ENCODE measurements around the gene RSBN1. TPM values are rescaled to one million over a fixed set of nuclear protein-coding genes. Genes with fewer than 3 reads are reported as not detected.
A peak's percentile ranks its signal among the peaks of the same experiment; 100 is the strongest.

The RSBN1 gene
- total RNA-seq, 1 experiment from 2014 or later: 10.7 TPM

- Histone ChIP-seq H3K27me3 (ENCODE audit: control insufficient read depth, insufficient read depth, low read length) (no peaks in the 10 kb centered on the region), H3K4me1 (ENCODE audit: control insufficient read depth, insufficient read depth, low read length) (peaks cover 13% of the 10 kb centered on the region), H3K27ac (ENCODE audit: low read length) (peak overlapping the region; percentile 83), H3K4me3 (ENCODE audit: low read depth in 2 of 2, low read length in 2 of 2) (peak overlapping the region; percentile 88 to 89), H3K36me3 (ENCODE audit: control insufficient read depth, insufficient read depth, low read length) (peaks cover 3% of the 10 kb centered on the region; the same call in 1 of the 2 replicates), H3K9me3 (ENCODE audit: control insufficient read depth, insufficient read depth, low read depth, low read length) (no peaks in the 10 kb centered on the region)
- ATAC-seq (peak; percentile 55), DNase-seq (ENCODE audit: low read depth, low spot score) (no peak)
- in situ Hi-C loops (cut with HindIII; ENCODE audit: low pct_unique_long_range_greater_than_20kb, low sequenced_read_pairs): no loop called here
- intact Hi-C loops (cut with micrococcal nuclease; ENCODE audit: unreplicated experiment): no loop called here
- POLR2A ChIA-PET: interaction anchor here (0.6 kb wide), 1 partner anchor 48 kb away, joined by 3 read pairs; no protein-coding TSS in a partner anchor
- CTCF ChIA-PET: no interaction called here
- TF ChIP-seq POLR2AphosphoS5 (IDR thresholded peaks at IDR 0.05; ENCODE audit: low read depth, low read length): no peak
- no peak for TF ChIP-seq TCF7L2 (IDR thresholded peaks at IDR 0.05; ENCODE audit: low read depth, low read length)
- TF ChIP-seq REST (IDR thresholded peaks at IDR 0.05; ENCODE audit: insufficient read depth in 1 of 2, low read depth in 2 of 2, low read length in 1 of 2): no peak
- TF ChIP-seq, protein P1, sequence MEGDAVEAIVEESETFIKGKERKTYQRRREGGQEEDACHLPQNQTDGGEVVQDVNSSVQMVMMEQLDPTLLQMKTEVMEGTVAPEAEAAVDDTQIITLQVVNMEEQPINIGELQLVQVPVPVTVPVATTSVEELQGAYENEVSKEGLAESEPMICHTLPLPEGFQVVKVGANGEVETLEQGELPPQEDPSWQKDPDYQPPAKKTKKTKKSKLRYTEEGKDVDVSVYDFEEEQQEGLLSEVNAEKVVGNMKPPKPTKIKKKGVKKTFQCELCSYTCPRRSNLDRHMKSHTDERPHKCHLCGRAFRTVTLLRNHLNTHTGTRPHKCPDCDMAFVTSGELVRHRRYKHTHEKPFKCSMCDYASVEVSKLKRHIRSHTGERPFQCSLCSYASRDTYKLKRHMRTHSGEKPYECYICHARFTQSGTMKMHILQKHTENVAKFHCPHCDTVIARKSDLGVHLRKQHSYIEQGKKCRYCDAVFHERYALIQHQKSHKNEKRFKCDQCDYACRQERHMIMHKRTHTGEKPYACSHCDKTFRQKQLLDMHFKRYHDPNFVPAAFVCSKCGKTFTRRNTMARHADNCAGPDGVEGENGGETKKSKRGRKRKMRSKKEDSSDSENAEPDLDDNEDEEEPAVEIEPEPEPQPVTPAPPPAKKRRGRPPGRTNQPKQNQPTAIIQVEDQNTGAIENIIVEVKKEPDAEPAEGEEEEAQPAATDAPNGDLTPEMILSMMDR (IDR thresholded peaks at IDR 0.05): no peak
- TF ChIP-seq SIN3A (IDR thresholded peaks at IDR 0.05; ENCODE audit: borderline replicate concordance, insufficient read depth, low read depth, low read length): no peak
- no TSS peak for BruUV-seq (replicated peaks)
Measured at GRCh38 chr1:113811156-113811887, 954 bp downstream of the RSBN1 start.

- Histone ChIP-seq H3K4me1 (ENCODE audit: control insufficient read depth, insufficient read depth, low read length) (peaks cover 13% of the 10 kb centered on the region), H3K9me3 (ENCODE audit: control insufficient read depth, insufficient read depth, low read depth, low read length) (no peaks in the 10 kb centered on the region), H3K27ac (ENCODE audit: low read length) (peak overlapping the region; percentile 83), H3K36me3 (ENCODE audit: control insufficient read depth, insufficient read depth, low read length) (peaks cover 3% of the 10 kb centered on the region; the same call in 1 of the 2 replicates), H3K4me3 (ENCODE audit: low read depth in 2 of 2, low read length in 2 of 2) (peak overlapping the region; percentile 88 to 89), H3K27me3 (ENCODE audit: control insufficient read depth, insufficient read depth, low read length) (no peaks in the 10 kb centered on the region)
- CTCF ChIA-PET: no interaction called here
- DNase-seq (ENCODE audit: low read depth, low spot score) (no peak), ATAC-seq (no peak)
- TSS peak; percentile 66 for BruUV-seq (replicated peaks)
- POLR2A ChIA-PET: no interaction called here
- in situ Hi-C loops (cut with HindIII; ENCODE audit: low pct_unique_long_range_greater_than_20kb, low sequenced_read_pairs) (no loop called here), intact Hi-C loops (cut with micrococcal nuclease; ENCODE audit: unreplicated experiment) (no loop called here)
- TF ChIP-seq POLR2AphosphoS5 (IDR thresholded peaks at IDR 0.05; ENCODE audit: low read depth, low read length) (no peak), REST (IDR thresholded peaks at IDR 0.05; ENCODE audit: insufficient read depth in 1 of 2, low read depth in 2 of 2, low read length in 1 of 2) (no peak), SIN3A (IDR thresholded peaks at IDR 0.05; ENCODE audit: borderline replicate concordance, insufficient read depth, low read depth, low read length) (no peak), TCF7L2 (IDR thresholded peaks at IDR 0.05; ENCODE audit: low read depth, low read length) (no peak)
- TF ChIP-seq, protein P1 (IDR thresholded peaks at IDR 0.05): no peak
Measured at GRCh38 chr1:113809670-113810602, 2.3 kb downstream of the RSBN1 start.
